Left lung (tissue), 10 donors: Measurements from ENCODE around the gene PTGES3. TPM values are rescaled to one million over a fixed set of nuclear protein-coding genes. Genes with fewer than 3 reads are reported as not detected.

ENCODE experiments used
- ATAC-seq: fragments of 200-7000 bp; cut with Tn5 transposase; one replicate; pipeline ENCODE4 v1.9.1; 2020; ENCODE audit warnings: moderate library complexity
- DNase-seq, 4 donors: peaks; one replicate each; pipeline ENCODE4 v3.0.0-alpha.2; 2013 to 2020
- H3K27ac ChIP-seq, 2 donors: fragments of 200-600 bp; sonication (generic) in 1 of 2; one replicate each; pipeline versions ENCODE4 v1.5.0 to v1.8.0; 2020 to 2021
- H3K27me3 ChIP-seq, 2 donors: fragments of 200-600 bp; sonication (generic) in 1 of 2; one replicate each; pipeline versions ENCODE4 v1.5.0 to v1.8.0; 2020 to 2021
- H3K36me3 ChIP-seq, 2 donors: fragments of 200-600 bp; sonication (generic) in 1 of 2; one replicate each; pipeline versions ENCODE4 v1.5.0 to v1.8.0; 2020 to 2021
- H3K4me1 ChIP-seq, 2 donors: fragments of 200-600 bp; one replicate each; pipeline ENCODE4 v1.8.0; 2021
- H3K4me3 ChIP-seq, 2 donors: fragments of 200-600 bp; sonication (generic) in 1 of 2; one replicate each; pipeline versions ENCODE4 v1.5.0 to v1.8.0; 2020 to 2021; ENCODE audit warnings: mild to moderate bottlenecking in 1 of 2
- H3K9me3 ChIP-seq, 2 donors: fragments of 200-600 bp; sonication (generic) in 1 of 2; one replicate each; pipeline versions ENCODE4 v1.5.0 to v1.8.0; 2020 to 2021
- intact Hi-C, 2 donors: fragments of 100-400 bp; cut with DNase I; formaldehyde crosslinking; loops; one replicate each; pipeline versions ENCODE4 v1.11.2 to v1.14.2; 2022
- polyA plus RNA-seq, 6 donors: library from polyadenylated mRNA; unstranded; fragments of 120-200 nt; gene quantifications; one replicate each; pipeline ENCODE4 v1.2.1, GENCODE V29; 2013; ENCODE audit not compliant: insufficient read length in 6 of 6
- total RNA-seq, 2 donors: library from RNA; stranded (reverse); fragmentation: NEBNext Ultra II Directional; extraction: Animal tissue kit (Norgen Biotek cat#: 25700); gene quantifications; one replicate each; pipeline ENCODE4 v1.2.1, GENCODE V29; 2021
- TF ChIP-seq, protein P1 (sequence below), 2 donors: fragments of 200-600 bp; sonication (generic) in 1 of 2; IDR thresholded peaks; one replicate each; pipeline versions ENCODE4 v1.5.0 to v1.8.0; 2021; ENCODE audit warnings: antibody characterized with exemption in 2 of 2
- donor health status: DM: no; HTN: yes; CAD: no.
- donor health status: DM: no; HTN: no; CAD: no.

PTGES3 gene
- total and polyA plus RNA-seq, 8 donors = 164 to 303 (median 267) TPM

- Histone ChIP-seq H3K9me3 (no peaks in the 10 kb centered on the region), H3K4me3 (no peak overlapping the region), H3K36me3 (peaks cover 0 to 81% of the 10 kb centered on the region in 2 donors), H3K27me3 (no peaks in the 10 kb centered on the region), H3K4me1 (peaks cover 0 to 19% of the 10 kb centered on the region in 2 donors), H3K27ac (no peak overlapping the region)
- TF ChIP-seq, protein P1, sequence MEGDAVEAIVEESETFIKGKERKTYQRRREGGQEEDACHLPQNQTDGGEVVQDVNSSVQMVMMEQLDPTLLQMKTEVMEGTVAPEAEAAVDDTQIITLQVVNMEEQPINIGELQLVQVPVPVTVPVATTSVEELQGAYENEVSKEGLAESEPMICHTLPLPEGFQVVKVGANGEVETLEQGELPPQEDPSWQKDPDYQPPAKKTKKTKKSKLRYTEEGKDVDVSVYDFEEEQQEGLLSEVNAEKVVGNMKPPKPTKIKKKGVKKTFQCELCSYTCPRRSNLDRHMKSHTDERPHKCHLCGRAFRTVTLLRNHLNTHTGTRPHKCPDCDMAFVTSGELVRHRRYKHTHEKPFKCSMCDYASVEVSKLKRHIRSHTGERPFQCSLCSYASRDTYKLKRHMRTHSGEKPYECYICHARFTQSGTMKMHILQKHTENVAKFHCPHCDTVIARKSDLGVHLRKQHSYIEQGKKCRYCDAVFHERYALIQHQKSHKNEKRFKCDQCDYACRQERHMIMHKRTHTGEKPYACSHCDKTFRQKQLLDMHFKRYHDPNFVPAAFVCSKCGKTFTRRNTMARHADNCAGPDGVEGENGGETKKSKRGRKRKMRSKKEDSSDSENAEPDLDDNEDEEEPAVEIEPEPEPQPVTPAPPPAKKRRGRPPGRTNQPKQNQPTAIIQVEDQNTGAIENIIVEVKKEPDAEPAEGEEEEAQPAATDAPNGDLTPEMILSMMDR (IDR thresholded peaks at IDR 0.05) = no peak
- DNase-seq (no peak), ATAC-seq (peak; percentile 29)
- intact Hi-C loops = no loop called here
These were observed 17.2 kb downstream of the PTGES3 start for GRCh38 chr12:56670836-56671235.

GRCh38 chr12:56668197-56668457 is 20.0 kb downstream of the PTGES3 start:
- H3K4me1 ChIP-seq = peaks cover 0 to 4% of the 10 kb centered on the region in 2 donors
- ATAC-seq (no peak), DNase-seq (no peak)
- peaks cover 0 to 100% of the 10 kb centered on the region in 2 donors for H3K36me3 ChIP-seq
- H3K27ac ChIP-seq = peak overlapping the region in 1 of 2 donors; percentile 39
- intact Hi-C loops = no loop called here
- TF ChIP-seq, protein P1 (IDR thresholded peaks at IDR 0.05) = no peak
- H3K4me3 ChIP-seq = no peak overlapping the region
- no peaks in the 10 kb centered on the region for H3K27me3 ChIP-seq
- H3K9me3 ChIP-seq = no peaks in the 10 kb centered on the region

- Histone ChIP-seq H3K4me3 (no peak overlapping the region), H3K4me1 (no peaks in the 10 kb centered on the region), H3K9me3 (no peaks in the 10 kb centered on the region), H3K27me3 (no peaks in the 10 kb centered on the region), H3K27ac (no peak overlapping the region), H3K36me3 (peaks cover 0 to 51% of the 10 kb centered on the region in 2 donors)
- TF ChIP-seq, protein P1 (IDR thresholded peaks at IDR 0.05) = no peak
- ATAC-seq (no peak), DNase-seq (no peak)
- intact Hi-C loops = no loop called here
These were observed 26.0 kb downstream of the PTGES3 start for GRCh38 chr12:56661979-56662638.

DNA sequence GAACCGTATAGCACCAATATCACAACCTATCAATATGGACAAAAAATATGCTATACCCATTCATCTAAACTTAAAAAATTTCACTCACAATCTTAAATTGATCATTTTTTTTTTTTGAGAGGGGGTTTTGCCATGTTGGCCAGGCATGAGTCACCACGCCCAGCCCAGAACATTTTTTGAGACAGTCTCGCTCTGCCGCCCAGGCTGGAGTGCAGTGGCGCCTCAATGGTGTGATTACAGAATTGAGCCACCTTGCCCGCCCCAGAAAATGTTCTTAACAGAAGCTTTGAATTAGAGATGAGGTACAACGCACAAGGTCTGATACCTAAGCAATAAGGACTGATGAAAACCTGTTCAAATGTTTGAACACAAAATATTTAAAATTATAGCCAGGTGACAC is 26.5 kb downstream of the PTGES3 start:
- Histone ChIP-seq H3K9me3 (no peaks in the 10 kb centered on the region), H3K36me3 (peaks cover 0 to 46% of the 10 kb centered on the region in 2 donors), H3K4me3 (no peak overlapping the region), H3K27ac (no peak overlapping the region), H3K4me1 (no peaks in the 10 kb centered on the region), H3K27me3 (no peaks in the 10 kb centered on the region)
- intact Hi-C loops = no loop called here
- DNase-seq = no peak
- no peak for ATAC-seq
- TF ChIP-seq, protein P1 (IDR thresholded peaks at IDR 0.05) = no peak

DNA sequence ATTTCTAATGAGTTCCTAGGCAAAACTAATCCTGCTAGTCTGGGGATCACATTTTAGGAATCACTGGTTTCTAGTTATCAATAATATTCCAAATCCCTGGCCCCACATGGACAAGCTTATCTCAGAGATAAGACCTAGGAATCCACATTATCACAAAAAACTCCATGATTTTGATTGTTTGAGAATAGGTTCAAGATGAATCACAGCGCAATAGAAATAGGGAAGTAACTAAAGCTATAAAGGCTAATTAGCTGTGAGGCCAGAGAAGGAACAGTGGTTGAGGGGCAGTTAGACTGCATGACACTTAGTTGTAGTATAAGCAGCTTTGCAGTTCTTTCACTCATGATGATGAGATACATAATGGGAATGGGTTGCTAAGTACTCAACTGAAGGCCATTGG is 29.2 kb downstream of the PTGES3 start:
- Histone ChIP-seq H3K27ac (no peak overlapping the region), H3K27me3 (no peaks in the 10 kb centered on the region), H3K9me3 (peaks cover 0 to 14% of the 10 kb centered on the region in 2 donors), H3K36me3 (peaks cover 0 to 19% of the 10 kb centered on the region in 2 donors), H3K4me1 (no peaks in the 10 kb centered on the region), H3K4me3 (no peak overlapping the region)
- intact Hi-C loops = no loop called here
- ATAC-seq (peak; percentile 22), DNase-seq (no peak)
- TF ChIP-seq, protein P1 (IDR thresholded peaks at IDR 0.05) = no peak
